GM21528 (cell line): ENCODE results near the gene ELAVL4.

Experiments used
- ATAC-seq: cut with Tn5 transposase; IDR thresholded peaks from one replicate; pipeline ENCODE4 v1.9.1; 2021; ENCODE audit warnings: mild to moderate bottlenecking, moderate library complexity; ENCODE audit not compliant: unreplicated experiment, low FRiP score

ELAVL4 gene

DNA sequence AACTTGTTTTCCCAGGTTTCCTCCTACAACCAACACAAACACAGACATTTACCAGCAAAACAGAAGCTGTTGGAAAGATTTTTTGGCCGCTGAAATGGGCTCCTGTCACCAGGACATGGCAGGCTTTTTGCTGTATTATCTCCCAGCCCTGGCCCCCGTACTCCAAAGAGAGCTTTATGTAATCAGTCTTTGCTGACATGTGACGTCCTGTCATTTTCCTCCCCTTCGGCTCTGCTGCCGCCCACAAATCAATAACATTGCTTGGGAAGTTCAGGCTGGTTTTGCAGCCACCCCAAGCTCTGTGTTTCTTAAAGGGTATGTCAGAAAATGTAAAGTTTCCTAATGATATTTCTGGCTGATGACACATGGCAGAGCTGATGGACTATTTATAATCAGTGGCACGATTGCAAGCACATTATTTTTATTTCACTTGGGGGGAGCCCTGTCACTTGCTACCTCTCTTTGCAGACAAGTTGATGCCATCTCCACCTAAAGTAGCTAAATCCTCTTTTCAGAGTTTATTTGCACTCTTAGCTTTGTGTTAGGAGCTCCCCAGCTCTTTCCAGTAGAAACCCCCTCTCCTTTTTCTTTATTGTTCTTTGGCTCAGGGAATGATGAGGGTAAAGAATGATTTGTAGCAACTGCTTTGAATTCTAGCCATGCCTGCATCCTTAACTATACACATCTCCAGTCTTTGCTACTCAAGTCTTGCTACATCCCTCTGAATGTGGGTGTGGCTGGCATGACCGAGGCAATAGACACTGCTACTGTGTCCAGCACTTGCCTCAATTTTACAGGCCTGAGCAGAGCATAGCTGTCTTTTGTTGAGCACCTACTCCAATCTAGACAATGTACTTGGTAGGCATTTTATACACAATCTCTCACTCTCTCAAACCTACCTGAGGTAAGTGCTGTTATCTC is 67.3 kb downstream of the ELAVL4 start:
- no peak for ATAC-seq

DNA sequence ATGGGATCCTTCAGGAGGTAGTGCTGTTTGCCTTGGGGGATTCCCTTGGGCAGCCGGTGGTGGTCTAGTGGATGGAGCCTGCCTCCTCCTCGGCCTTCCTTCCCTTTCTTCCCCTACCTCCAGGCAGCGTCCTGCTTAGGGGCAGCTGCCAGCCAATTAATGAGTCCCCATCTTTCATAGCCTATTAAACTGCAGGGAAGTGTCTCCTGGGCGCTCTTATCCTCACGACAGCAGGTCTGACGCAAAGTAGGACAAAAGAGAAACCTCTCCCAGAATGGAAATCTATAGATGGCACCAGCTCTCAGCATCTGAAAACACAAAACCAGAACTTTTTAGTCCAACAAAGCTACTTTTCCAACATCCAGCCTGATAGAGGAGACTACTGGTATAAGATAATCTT is 69.3 kb downstream of the ELAVL4 start:
- ATAC-seq: no peak

DNA sequence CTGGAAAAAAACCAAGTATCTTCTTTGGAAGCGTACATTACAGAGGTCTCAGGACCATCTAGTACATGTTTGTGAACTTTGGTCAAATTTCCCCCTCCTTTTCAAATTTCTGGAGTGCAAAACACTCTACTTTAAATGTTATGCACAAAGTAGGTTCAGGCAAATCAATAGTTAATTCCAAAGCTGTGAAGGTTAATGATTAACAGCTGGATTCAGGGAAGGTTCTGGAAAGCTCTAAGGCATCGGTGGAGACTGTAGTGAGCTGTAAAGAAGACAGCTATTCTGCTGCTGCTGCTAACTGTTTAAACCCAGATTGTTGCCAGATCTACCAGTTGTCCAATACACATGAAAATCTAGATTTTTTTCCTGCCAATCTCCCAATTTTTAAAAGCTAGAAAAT is 70.9 kb downstream of the ELAVL4 start:
- no peak for ATAC-seq

DNA sequence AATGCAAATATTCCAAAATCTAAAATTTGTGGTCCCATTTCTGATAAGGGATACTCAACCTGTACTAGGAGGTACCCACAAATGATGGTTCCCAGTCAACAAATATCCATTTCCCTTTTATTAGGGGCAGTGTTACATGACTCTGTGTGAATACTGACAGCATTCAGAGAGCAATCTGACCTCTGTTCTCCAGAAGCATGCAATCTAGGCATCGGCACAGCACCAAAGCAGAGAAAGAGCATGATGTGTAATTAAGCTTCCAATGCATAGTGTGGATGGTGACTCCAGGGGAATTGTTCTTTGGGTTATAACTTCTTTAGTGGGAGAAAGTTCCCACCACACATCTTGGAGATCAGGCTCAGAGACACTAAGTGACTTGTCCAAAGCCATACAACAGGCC is 71.6 kb downstream of the ELAVL4 start:
- no peak for ATAC-seq

DNA sequence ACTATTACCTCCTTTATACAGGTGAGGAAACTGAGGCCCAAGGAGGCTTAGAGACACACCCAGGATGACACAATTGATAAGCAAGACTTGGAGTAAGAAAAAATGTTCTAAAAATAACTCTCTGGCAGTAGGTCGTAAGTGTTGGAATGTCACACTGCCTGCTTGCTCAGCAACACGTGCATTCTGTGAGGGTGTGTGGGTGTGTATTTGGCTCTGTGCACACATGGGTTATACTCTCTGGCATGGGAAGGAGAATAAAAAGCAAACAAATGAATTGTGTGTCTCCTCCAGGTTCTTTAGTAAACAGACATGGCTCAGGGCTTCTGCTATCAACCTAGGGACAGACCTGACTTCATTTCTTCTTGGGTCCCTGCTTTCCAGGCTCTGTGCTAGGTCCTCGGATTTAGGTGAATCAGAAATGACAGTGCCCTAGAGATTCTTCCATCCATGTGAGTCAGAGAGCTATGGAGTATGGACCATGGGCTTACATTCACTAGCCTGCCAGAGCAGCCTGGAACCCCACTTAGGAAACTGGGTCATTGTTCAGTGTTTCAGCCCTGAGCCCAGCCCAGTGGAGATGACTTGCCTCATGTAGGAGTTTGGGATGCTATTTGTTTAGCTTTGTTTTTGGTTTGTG is 72.4 kb downstream of the ELAVL4 start:
- no peak for ATAC-seq

DNA sequence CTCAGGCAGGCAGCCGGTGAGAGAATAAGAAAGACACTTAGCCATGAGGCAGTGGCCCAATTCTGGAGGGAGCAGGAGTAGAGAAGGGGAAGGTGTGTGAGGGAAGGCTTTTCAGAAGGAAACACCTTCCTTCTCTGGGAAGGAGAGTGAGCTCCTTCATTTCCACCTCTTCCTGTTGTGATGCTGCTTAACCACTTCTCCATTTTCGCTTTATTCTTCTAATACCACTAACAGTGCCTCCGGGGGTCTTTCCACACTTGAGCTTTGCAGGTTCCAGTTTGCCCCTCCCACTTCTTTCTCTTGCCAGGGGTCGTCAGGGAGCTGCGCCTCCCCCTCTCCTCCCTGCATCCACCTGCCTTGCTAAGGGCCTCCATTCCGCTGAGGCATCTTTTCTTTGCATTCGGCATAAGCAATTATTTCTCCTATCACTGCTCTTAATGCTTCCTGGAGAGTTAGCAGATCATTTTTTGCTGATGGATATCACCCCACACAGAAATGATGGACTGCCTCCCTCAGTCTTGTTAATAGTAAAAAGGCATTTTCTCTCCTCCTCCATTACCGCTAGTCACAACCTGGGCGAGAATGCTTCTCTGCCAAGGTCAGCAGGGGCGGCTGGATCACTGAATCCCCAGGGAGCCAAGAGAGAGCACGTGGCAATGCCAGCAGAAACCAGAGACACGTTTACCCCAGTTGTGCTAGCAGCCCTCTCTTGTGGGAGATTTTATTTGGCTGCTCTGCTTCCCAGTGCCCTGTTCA is 74.8 kb downstream of the ELAVL4 start:
- ATAC-seq: no peak

DNA sequence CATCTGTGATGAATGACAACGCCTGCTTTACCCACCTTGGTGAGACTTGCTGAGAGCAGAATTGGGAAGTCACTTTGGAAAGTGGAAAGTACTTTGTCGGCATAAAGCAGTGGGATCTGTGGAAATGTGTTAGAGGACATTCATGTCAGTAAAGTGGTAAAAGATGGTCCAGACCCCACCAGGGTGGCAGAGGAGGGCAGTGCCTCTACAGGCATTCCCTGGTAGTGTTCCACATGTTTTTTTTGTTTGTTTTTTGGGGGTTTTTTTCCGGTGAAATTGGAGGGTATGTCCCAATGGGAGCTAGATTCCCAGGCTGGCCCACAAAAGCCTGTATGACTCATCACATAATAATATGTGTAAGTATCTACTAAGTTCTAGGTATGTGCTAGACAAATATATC is 80.6 kb downstream of the ELAVL4 start:
- no peak for ATAC-seq

DNA sequence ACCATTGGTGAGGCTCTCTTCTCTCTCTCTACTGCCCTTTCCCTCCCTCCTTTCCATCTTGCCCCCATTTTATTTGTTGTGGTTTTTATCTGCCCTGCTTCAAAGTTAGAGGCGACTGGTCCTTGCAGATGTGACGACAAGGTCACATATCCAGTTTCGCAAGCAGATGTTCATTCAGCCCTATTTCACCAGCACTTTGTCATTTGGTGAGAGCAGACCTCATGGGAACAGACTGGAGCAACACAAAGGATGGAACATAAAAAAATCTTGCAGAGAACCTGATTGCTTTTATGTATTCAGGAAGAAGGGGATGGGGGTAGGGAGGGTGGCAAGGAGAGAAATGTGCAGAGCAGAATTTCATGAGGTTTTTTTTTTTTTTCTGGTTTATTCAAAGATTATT is 84.3 kb downstream of the ELAVL4 start:
- no peak for ATAC-seq

DNA sequence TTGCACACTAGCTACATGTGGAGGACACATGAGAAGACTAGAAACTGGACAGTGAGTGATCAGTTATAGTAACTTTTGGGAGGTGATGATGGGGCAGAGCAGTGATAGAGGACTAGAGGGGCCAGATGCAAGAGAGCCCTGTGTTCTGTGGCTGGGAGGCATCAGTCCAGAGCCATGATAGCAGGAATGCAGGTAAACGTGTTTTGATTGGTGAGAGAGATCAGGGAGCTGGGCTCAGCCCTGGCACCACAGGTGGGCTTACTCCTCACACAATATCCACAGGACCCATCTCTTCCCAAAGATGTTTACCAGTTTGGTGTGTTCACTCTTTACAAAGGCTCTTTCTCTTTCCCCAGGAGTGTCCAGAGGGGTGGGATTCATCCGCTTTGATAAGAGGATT is 86.5 kb downstream of the ELAVL4 start:
- ATAC-seq: no peak

DNA sequence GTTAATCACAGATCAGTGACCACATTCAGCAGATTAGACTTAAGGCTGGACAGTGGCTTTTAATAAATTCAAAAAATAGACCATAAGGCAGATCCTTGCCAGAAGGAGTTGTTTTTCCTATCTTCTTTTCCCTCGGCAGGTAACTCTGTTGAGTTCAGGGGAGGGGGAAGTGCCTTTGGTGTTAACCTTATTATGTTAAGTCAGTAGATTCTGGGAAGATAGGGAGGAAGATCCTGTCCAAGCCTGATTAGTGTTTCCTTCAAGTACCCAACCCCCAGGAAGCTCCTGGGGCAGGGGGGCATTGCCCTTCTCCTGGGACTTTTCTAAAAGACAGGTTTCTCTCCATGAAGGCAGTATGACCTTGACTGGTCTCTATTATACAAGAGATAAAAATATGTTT is 87.4 kb downstream of the ELAVL4 start:
- ATAC-seq: no peak

DNA sequence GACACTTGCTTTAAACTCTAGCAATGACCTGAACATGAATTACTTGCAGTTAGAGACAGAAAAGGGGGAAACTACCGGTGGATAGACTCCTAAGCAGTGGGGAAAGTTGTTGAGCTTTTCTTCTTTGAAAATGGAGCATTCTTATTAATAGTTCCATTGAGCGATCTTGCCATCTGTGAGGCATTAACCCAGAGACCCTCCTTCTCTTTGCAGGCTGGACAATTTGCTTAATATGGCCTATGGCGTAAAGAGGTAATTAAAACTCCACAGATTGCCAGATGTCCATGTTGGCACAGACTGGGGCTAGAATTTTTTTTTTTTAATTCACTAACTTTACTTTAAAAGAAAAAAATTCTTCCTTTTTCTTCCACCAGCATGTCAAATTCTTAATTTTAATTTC is 88.5 kb downstream of the ELAVL4 start:
- no peak for ATAC-seq

DNA sequence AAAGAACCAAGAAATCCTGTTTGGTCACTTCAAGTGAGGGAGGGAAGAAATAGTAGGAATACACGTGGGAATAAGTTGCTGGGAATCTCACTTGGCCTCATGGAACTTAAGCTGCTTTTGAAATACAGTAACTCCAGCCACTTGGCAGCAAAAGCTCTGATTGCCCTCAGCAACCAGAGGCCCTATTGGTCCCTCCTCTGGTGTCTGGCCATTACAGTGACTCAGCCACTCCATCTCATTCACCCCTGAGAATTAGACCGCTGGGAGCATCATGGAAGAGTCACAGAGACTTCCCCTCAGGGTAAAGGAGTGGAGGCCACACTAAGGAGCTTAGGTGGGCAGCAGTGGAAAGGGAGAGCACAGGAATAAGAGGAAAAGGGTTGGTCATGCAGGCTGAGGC is 99.6 kb downstream of the ELAVL4 start:
- no peak for ATAC-seq

DNA sequence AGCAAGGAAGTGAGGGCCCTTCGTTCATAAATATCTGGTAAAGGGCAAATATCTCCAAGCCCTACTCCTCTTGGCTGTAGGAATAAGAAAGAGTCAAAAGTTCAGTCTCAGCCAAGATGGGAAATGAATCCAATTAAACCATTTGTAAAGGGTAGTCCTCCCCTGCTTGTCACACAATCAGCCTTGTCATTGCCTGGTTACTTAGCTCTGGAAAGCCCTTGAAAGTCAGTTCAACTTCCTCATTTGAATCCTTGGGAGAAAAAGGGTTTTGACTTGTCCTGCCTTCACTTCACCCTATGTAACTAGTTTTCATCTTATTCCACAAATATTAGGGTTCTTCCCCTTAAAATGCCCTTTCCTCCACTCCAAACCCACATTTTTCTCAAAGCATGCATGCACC is 100.0 kb downstream of the ELAVL4 start:
- ATAC-seq: no peak

DNA sequence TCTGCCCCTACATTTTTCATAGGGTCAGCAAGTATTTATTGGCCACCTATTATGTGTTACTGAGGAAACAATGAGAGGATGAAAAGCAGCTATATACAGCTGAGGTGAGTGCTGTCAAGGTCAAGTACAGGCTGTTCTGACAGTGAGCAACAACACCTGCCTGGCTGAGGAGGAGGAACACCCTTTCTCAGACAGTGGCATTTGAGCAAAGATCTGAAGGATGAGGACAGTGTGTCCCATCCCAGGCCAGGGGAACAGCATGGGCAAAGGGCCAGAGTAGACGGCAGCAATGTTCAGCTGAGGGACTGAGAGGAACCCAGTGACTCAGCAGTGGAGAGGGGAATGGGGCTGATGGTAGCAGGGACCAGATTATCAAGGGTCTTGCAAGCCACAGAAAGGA is 101.0 kb downstream of the ELAVL4 start:
- no peak for ATAC-seq

DNA sequence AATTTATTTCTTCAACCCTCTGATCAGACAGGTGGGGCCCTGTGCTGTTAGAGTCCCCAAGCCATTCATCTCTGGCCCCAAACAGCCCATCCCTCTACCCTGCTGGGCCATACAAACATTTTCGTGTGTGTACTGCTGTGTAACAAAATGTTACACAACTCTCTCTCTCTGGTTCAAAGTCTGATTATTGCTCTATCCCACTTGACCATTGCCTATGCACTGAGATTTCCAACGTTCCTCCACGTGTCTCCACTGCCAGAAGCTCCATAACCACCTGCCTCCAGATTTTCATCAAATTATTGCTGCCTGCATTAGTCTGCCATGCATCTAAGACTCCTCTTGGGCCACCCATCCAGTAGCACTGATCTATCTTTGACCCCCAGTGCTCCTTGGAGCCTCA is 104.8 kb downstream of the ELAVL4 start:
- ATAC-seq: no peak

DNA sequence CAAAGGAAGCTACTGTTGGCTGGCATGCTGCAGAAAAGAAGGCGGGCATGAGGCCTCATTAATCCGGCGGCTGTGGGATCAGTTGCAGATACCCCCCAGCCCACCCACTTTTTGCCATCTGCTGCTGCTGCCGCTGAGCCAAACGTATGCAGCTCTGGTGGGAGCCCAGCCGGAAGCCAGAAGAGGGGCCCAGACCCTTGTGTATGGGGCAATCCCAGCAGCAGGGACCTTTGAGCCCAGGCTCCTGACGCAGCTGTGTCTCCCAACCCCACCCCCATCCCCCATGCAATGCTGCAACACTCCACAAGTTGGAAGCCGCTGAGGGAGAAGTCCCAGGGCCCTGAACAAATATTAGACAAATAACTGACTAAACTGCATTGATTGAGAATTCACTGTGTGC is 106.0 kb downstream of the ELAVL4 start:
- ATAC-seq: no peak

DNA sequence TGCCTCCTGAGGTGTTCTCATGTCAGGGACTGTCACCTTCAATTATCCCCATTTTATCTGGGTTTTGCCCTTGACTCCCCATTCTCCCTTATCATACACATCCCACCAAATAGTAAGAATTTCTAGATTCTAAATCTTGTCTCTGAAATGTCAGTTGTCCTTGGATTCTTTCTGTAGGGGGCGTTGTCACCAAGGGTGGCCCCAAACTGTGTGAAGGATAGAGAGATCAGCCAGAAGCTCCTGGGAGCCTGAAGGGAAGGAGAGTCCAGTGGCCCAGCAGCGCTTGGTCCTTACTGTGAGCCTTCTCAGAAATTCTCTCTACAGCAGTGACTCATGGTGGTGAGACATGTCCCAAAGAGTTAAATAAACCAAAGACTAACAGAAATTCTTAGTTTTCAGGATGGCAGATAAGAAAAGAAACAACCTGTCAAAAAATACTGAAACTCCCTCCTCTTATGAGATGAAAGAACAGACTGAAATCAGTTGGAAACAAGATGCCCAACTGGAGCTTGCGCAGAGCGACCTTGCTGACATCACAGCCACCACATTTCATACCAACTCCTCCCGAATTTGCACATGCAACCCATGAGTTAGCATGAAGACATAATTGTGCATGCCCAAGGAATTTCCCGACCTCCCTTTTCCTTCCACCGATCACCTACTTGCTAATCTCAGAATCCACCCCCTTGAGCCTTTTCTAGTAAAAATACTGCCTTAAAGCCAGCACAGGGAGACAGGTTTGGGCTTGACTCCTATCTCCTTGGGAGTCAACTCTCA is 109.8 kb downstream of the ELAVL4 start:
- ATAC-seq: no peak

DNA sequence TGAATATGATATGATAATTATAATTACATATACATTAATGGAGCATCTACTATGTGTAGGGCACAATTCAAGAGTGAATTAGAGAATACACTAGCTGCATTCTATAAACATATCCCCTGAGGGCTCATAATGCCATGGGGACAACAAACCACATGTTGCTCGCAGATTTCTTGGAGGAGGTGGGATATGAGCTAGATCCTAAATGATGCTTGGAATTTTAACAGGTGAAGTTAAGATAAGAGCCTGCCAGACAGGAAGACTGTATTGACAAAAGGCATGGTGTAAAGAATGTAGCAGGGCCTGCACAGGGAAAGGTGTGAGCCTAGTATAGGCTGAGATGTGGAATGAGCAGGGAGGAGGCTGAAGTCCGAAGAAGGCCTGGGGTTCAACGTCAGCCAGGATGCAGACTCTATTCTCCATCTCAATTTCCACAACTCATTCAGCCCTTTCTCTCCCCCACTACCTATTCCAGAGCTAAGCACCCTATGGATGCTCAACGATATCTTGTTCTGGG is 120.2 kb downstream of the ELAVL4 start:
- ATAC-seq: no peak

DNA sequence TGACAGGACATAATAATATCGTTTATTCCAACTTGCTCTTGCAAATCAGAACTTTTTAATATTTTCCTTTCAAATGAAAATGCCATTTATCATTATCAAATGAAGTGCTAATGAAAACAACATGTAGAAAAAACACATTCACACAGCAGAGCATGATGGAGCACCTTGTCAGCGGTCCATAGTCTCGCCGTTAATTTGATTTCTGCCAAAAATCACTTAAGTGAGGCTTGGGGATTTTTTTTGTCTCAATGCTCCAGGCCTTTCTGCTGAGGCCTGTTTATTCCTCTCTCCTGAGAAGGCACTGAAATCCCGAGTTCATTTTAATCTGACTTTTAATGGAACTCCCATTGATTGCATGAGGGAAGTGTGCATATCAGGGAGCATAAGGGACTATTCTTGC is 122.5 kb downstream of the ELAVL4 start:
- no peak for ATAC-seq

DNA sequence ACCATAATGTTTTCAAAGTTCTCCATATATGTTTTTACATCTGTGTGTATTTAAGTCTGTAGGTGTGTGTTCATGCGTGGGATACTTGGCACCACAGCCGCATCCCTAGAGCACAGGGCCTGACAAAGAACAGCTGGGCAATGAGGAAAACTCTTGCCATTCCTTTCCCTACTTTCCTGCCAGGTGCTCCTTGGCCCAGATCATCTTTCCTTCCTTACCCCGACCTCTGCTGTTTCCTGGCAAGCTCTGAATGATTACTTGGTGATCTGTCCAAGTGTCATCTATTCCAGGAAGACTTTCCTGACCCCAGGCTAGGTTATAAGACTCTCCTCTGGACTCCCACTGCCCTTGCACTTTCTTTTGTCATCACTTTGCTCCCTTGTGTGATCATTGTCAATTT is 123.6 kb downstream of the ELAVL4 start:
- ATAC-seq: no peak
